GM18519 (cell line): ENCODE results near the gene GLI3.

Experiments
- ATAC-seq: cut with Tn5 transposase; IDR thresholded peaks from one replicate; pipeline ENCODE4 v1.9.1; 2021; ENCODE audit warnings: mild to moderate bottlenecking, moderate library complexity; ENCODE audit not compliant: unreplicated experiment, low FRiP score

The GLI3 gene

GRCh38 chr7:42110333-42110732, 126.7 kb downstream of the GLI3 start:
- no peak for ATAC-seq

DNA sequence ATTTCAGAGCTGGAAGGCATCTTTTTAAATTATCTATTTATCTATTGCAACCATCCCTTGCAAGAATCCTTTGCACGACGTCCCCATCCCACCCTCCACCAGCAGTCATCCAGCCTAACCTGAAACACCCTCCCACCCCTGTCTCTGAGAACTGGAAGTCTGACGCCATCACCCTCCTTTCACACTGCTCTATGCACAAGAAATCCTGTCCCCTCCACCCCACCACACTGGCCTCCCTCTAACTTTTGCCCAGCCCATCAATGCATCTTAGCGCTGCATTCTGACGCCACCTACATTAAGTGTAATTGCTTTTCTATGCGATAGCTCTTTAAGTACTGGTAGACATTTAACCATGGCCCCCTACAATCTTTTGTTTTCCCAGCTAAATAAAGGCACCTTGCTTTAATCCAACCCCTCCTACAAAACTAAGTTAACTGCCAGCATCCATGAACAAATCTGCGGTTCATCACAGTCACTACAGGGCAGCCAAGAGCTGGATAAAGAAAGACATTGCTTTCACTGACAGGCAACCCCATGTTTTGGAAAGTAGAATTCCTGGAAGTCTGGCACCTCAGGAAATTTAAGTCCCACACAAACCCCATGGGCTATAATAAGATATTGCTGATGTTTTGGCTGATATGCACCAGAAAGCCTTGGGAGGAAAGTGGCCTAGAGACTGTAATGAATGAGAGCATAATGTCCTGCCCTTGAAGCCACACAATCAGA, 128.0 kb downstream of the GLI3 start:
- ATAC-seq, result no peak

DNA sequence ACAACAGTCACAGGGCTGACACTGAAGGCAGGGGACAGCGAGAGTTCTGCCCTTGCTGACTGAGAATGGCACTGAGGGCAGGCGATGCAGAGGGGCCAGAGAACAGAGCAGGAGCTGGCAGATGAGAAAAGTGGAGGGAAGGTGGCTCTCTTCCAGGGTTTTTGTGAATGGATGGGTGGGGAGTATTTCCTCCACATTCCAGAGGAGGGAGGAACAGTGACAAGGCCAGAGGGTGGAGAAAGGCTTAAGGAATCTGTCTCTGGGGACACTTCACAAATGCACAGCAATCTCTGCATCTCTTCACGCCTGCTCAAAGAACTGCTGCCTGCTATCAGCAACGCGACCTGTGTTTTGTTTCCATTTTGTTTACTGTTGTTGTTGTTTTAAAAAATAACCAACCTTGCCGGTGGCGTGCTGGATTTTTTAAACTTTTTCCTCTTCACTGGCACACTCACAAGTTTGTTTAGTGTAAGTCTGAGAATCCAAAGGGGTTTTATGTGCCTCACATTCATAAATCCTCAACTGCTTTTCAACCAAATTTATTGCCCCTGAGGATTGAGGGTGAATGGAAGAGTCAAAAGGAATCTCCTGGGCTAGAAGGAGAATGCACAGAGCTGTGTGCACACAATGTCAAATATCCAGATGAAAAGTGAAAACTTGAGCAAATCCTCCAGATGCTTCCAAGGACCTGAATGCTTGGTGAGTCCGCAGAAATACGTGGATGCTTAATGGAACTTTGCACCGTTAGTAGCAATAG, 129.3 kb downstream of the GLI3 start:
- no peak for ATAC-seq

DNA sequence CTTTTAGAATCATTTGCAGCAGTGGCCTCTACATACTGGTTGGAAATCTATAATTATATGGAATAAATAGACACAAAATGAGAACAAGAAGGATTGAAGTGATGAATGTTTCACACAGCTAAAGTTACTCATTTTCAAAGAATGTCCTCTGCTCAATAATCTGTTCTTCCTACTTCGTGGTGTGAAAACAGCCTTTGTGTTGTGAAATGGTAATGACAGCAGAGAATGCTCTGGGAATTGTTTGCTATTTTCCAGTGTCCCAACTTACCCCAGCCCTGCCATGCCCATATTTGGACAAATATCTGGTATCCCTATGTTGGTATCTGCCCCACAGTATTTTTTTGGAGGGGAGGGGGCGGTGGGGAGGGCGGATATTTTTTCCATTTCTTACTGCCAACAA, 130.4 kb downstream of the GLI3 start:
- no peak for ATAC-seq

GRCh38 chr7:42105554-42106358, 131.3 kb downstream of the GLI3 start:
- no peak for ATAC-seq

- no peak for ATAC-seq
Observed at GRCh38 chr7:42104694-42105093, 132.3 kb downstream of the GLI3 start.

DNA sequence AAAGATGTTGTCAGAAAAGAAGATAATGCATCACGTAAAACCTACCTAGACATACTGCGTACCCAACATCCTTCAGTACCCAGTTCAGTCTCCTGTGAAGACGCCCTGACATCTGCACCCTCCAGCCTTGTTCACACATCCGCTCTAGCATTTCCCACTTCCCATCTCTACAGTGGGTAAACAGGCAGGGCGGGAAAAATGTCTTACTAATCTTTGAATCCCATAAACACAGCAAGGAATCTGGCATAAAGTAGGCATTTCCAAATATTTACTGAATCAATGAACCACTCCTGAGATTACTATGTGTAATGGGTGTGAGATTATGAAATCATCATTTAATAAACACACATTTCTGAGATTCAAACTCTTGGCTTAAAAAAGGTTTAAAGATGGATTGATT, 132.8 kb downstream of the GLI3 start:
- no peak for ATAC-seq

- ATAC-seq, result no peak
Observed at GRCh38 chr7:42103456-42103855, 133.6 kb downstream of the GLI3 start.

DNA sequence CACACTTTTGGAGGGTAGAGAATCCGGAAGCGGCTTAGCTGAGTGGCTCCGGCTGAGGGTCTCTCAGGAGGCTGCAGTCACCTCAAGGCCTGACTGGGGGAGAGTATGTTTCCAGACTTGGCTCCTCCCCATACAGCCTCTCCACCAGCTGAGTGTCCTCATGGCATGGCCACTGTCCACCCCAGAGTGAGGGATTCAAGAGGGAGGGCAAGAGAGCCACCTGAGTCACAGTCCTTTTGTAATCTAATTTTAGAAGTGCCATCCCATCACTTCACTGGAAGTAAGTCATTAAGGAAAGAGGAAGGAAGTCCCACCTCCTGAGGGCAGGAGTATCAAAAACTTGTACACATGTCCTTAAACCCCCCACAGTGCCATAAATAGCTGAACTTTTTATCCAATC, 134.0 kb downstream of the GLI3 start:
- ATAC-seq, result no peak

DNA sequence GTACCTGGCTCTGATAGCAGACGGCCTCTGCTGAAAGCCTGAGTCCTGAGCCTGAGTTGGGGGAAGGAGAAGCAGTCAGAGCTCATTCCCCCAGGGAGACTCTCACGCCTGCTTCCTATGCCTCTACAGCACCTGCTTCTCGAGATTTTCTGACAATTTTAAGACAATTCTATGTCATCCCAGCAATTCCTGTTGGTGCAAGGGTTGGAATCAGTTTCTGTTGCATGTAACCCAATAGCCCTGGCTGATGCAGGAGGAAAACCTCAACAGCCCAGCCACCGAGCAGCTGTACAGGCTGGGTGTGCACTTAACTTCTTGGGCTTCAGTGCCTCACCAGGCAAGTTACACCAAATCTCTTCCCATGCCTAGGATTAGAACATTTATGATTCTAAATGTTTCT, 134.7 kb downstream of the GLI3 start:
- no peak for ATAC-seq

DNA sequence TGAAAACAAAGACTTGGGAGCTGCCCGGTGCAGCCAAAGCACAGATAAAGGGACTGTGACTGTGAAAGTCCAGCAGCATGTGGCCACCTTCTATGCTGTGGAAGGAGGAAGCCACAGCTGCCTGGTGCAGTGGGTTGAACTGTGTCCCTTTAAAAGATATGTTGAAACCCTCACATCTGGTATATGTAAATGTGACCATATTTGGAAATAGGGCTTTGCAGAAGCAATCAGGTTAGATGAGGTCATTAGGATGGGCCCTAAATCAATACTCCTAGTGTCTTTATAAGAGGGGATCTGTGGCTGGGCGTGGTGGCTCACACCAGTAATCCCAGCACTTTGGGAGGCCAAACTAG, 136.9 kb downstream of the GLI3 start:
- ATAC-seq, result no peak

DNA sequence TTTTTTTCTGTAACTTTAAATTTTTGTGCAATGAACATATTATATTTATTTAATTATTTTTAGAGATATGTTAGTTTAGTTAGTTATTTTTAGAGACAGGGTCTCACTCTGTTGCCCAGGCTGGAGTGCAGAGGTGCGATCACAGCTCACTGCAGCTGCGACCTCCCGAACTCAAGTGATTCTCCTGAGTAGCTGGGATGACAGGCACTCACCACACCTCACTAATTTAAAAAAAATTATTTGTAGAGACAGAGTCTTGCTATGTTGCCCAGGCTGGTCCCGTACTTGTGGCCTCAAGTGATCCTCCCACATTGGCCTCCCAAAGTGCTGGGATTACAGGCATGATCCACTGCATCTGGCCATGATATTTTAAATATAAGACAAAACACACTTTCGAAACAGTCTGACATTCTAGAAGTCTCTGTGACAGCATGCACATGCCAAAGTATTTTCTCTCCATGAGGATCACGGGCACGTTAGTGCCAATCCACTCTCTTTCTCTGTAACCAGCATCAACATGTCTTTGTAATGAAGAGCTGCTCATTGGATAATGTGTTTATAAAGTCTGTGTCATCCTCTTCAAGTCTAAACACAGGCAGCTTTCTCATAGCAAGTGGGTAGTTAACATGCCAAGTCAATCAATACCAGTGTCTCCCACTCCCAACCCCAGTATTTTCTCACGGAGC, 137.4 kb downstream of the GLI3 start:
- no peak for ATAC-seq

- ATAC-seq, result no peak
Observed at GRCh38 chr7:42099066-42099465, 137.9 kb downstream of the GLI3 start.

- no peak for ATAC-seq
Observed at GRCh38 chr7:42097752-42098151, 139.3 kb downstream of the GLI3 start.

DNA sequence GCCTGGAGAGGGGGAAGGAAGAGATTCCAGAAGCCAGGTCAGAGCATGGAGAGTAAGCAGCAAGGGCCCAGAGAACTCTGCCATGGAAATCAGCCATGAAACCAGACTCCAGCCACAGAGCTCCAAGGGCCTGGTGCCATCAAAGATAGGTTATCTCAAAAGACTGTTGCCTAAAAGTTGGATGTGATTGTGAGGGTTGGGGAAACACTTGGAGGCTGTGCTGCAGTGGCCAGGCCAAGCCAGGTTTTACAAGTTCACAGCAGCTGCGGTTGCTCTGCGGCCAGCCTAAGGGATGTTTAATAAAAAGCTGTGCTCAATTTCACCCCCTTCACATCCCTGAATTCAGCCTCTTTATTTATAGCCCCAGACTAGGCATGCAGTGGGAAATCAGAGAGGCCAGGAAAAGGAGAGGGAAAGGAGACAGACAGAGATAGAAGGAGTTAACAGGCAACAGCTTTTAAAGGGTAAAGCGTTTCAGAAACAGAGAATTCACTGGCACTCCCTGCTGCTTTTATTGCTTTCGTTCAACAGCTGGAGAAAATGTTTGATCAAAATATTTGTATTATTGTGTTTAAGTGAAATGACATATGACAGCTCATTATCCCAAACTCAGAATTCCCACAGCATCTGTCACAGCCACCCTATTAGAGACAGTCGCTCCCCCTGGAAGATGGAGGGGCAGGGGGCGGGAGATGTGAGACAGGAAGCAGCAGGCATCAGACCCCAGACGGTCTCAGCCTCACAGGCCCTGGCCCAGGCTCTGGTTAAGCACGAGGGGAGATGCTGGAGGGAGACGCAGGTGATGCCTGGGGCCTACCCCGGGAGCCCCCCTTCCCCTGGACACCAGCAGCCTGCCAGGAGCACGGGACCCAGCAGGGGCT, 140.1 kb downstream of the GLI3 start:
- no peak for ATAC-seq

DNA sequence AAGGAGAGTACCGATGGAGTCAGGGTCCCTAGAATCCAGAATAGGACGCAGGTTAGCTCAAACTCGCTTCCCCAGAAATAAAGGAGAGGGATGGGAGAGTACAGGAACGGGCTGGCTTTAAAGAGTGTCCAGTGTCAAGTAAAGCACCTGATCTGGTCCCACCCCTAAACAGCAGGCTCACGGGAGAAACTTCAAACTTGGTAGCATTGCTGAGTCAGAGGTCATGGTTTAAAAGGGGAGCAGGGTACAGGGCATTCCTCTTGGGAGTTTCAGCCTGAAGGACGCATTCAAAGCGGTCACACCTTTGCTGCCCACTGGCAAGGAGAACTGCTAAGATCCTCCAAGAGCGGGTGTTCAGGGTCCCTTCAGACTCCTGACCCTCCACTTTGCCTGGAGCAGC, 140.7 kb downstream of the GLI3 start:
- no peak for ATAC-seq

DNA sequence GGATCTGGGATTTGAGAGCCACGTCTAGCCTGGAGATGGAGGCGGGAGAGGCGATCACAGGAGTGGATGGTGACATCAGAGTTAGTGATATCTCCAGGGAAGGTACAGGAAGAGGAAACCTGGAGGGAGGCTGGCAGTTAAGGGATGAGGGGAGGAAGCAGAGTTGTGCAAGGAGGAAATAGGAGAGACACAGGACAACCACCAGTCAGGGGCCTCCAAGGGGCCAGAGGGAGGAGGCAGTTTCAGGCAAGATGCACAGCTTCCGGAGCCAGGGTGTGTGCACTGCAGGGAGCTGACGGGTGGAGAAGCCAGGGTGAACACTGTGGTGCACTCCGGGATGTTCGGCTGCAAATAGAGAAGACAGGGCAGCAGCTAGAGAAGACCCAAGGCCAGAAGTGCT, 141.2 kb downstream of the GLI3 start:
- no peak for ATAC-seq

GRCh38 chr7:42093349-42093905, 143.6 kb downstream of the GLI3 start:
- no peak for ATAC-seq

DNA sequence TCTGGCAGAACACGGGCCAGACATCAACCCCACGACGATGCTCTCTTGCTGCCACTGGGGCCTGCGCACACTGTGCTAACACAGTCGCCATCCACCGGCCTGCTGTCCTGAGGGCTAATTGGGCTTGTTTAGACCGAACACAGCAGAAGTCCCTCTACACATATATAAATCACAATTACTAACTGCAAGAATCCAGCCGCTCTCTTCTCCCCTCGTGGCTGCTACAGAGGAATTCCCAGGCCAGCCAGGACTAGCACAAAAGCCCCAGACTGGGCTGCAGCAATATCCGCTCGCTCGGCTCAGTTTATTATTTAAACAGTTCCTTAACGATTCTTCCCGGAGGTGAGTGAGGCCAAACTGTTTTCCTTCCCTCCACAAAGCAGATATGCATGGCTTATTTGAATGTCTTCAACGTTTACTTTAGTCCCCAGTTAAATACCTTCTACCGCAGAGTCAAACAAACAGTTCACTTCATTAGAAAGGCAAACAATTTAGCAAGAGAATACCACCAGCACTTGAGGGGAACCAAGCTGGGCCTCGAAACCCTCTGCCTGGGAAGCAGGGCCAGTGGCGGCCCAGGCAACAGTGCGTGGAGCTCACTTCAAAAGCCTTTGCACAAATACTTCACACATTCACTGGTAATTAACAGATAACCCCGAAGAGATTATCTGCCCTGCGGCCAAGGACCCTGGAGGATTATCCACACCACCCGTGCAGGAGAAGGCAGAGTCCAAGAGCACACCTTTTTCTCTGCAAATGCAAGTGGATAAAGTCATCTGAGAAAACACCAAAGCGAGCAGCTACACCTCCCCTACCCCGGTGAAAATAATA, 145.3 kb downstream of the GLI3 start:
- ATAC-seq, result no peak
